GM21723 (cell line): ENCODE results near the gene LRRC25.
"Not testable (repeated sequence)": the region's sequence is repeated elsewhere in the genome, so short reads cannot be mapped to it uniquely, and the experiment has no call there.

Source experiments
- ATAC-seq: cut with Tn5 transposase; IDR thresholded peaks from one replicate; pipeline ENCODE4 v1.9.1; 2021; ENCODE audit warnings: mild to moderate bottlenecking, moderate library complexity; ENCODE audit not compliant: unreplicated experiment

Gene LRRC25

GRCh38 chr19:18385359-18385674 is 12.1 kb downstream of the LRRC25 start:
- no peak for ATAC-seq

GRCh38 chr19:18384775-18385174 is 12.6 kb downstream of the LRRC25 start:
- ATAC-seq = no peak

GRCh38 chr19:18383622-18384021 is 13.8 kb downstream of the LRRC25 start:
- not testable (repeated sequence) for ATAC-seq

- no peak for ATAC-seq
Measured at GRCh38 chr19:18380843-18381242, 16.6 kb downstream of the LRRC25 start.

GRCh38 chr19:18379803-18380747 is 17.3 kb downstream of the LRRC25 start:
- ATAC-seq = no peak

GRCh38 chr19:18377026-18377425 is 20.4 kb downstream of the LRRC25 start:
- ATAC-seq = no peak

GRCh38 chr19:18373892-18374629 is 23.4 kb downstream of the LRRC25 start:
- peak; percentile 71 for ATAC-seq

- ATAC-seq = no peak
Measured at GRCh38 chr19:18373407-18373891, 24.0 kb downstream of the LRRC25 start.

- ATAC-seq = no peak
Measured at GRCh38 chr19:18368504-18369222, 28.8 kb downstream of the LRRC25 start.

GRCh38 chr19:18366021-18366435 is 31.4 kb downstream of the LRRC25 start:
- no peak for ATAC-seq

GRCh38 chr19:18364826-18365528 is 32.4 kb downstream of the LRRC25 start:
- ATAC-seq = no peak

- ATAC-seq = not testable (repeated sequence)
Measured at GRCh38 chr19:18364277-18364825, 33.1 kb downstream of the LRRC25 start.

- no peak for ATAC-seq
Measured at GRCh38 chr19:18363787-18364186, 33.6 kb downstream of the LRRC25 start.

- ATAC-seq = no peak
Measured at GRCh38 chr19:18362934-18363542, 34.4 kb downstream of the LRRC25 start.

- no peak for ATAC-seq
Measured at GRCh38 chr19:18361646-18362045, 35.8 kb downstream of the LRRC25 start.

- no peak for ATAC-seq
Measured at GRCh38 chr19:18357041-18357440, 40.4 kb downstream of the LRRC25 start.

GRCh38 chr19:18354743-18355142 is 42.7 kb downstream of the LRRC25 start:
- ATAC-seq = not testable (repeated sequence)

GRCh38 chr19:18353378-18354005 is 43.9 kb downstream of the LRRC25 start:
- ATAC-seq = no peak

GRCh38 chr19:18351544-18351943 is 45.9 kb downstream of the LRRC25 start:
- no peak for ATAC-seq
